Vagina (tissue), 2 donors: Measurements from ENCODE around the gene KIF16B.

Source experiments
- POLR2A ChIP-seq, 2 donors: fragments of 450-650 bp; IDR thresholded peaks; one replicate each; pipeline ENCODE4 v1.6.1; 2017; ENCODE audit warnings: antibody characterized with exemption in 2 of 2, mild to moderate bottlenecking in 2 of 2, moderate library complexity in 2 of 2
- POLR2AphosphoS5 ChIP-seq, 2 donors: sonication (generic); formaldehyde crosslinking; IDR thresholded peaks; one replicate each; pipeline ENCODE4 v1.9.0; 2017; ENCODE audit warnings: antibody characterized with exemption in 2 of 2, mild to moderate bottlenecking in 2 of 2, low read depth in 1 of 2; ENCODE audit not compliant: insufficient read depth in 1 of 2
- TF ChIP-seq, protein P1 (sequence below), 3 experiments: fragments of 450-650 bp in 2 of 3; fragments of 200-600 bp in 1 of 3; sonication (generic) in 1 of 3; IDR thresholded peaks; one replicate each; pipeline ENCODE4 v1.5.1; 2017 to 2019; ENCODE audit warnings: antibody characterized with exemption in 3 of 3, mild to moderate bottlenecking in 2 of 3, moderate library complexity in 2 of 3

DNA sequence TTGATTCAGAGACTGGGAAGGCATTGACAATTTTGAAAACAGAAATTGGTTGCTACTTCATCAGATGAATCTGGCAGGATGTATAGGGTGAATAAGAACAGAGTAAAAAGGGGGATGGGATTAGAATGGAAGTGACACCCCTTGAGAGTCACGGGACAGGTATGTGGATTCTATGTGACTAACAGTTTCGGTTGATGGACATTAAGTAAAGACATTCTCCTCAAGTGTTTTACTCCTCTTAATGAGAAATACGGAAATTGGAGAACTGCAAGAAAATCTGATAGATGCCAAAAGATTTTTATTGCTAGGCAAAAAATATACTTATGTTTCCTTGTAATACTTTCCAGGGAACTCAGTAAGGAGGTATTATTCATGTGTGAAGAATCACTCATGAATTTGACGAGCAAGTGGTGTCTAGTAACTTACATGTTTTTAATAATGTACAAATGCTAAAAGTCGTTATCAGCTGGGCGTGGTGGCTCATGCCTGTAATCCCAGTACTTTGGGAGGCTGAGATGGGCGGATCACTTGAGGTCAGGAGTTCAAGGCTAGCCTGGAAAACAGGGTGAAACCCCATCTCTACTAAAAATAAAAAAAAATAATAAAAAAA lies 135.8 kb downstream of the KIF16B start:
- TF ChIP-seq, protein P1, sequence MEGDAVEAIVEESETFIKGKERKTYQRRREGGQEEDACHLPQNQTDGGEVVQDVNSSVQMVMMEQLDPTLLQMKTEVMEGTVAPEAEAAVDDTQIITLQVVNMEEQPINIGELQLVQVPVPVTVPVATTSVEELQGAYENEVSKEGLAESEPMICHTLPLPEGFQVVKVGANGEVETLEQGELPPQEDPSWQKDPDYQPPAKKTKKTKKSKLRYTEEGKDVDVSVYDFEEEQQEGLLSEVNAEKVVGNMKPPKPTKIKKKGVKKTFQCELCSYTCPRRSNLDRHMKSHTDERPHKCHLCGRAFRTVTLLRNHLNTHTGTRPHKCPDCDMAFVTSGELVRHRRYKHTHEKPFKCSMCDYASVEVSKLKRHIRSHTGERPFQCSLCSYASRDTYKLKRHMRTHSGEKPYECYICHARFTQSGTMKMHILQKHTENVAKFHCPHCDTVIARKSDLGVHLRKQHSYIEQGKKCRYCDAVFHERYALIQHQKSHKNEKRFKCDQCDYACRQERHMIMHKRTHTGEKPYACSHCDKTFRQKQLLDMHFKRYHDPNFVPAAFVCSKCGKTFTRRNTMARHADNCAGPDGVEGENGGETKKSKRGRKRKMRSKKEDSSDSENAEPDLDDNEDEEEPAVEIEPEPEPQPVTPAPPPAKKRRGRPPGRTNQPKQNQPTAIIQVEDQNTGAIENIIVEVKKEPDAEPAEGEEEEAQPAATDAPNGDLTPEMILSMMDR (IDR thresholded peaks at IDR 0.05) = no peak
- no peak for TF ChIP-seq POLR2A (IDR thresholded peaks at IDR 0.05)
- no peak for TF ChIP-seq POLR2AphosphoS5 (IDR thresholded peaks at IDR 0.05; ENCODE audit: insufficient read depth in 1 of 2, low read depth in 1 of 2)
